ENCODE data around the gene CAPZB.

CAPZB gene

GRCh38 chr1:19409477-19410341 is 75.6 kb downstream of the CAPZB start:
- no peak overlapping the region for H3K4me3 ChIP-seq (ENCODE audit: low read depth, low read length)

DNA sequence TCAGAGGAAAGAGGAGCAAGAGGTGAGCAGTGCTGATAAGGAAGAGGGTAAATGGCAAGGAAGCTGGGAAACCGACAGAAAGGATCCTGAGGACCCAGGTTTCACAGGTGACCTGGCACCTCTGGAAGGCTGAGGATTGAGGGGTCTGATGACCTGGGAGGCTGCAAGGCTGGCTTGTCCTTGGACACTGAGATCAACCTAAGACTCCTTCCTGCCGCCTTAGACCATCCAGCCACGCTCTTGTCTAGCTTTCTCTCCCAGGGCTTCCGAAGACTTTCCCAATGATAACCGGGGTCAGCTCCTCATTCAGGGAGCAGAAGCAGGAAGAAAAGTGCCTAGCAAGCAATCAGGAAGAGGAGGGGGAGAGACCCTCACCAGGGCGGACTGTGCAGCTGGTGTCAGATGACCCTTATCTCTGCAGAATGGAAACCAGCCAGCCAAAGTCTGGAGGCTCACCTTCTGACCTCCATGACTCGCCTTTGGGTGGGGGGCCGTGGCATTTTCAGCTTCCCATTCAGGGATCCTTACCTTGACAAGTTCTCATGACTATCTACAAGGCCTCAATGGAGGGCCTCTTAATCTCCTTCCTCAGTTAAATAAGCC is 77.7 kb downstream of the CAPZB start:
- no peak overlapping the region for H3K4me3 ChIP-seq (ENCODE audit: low read depth, low read length)

- H3K4me3 ChIP-seq (ENCODE audit: low read depth, low read length) = no peak overlapping the region
Observed at GRCh38 chr1:19406680-19407079, 78.7 kb downstream of the CAPZB start.

- H3K4me3 ChIP-seq (ENCODE audit: low read depth, low read length) = no peak overlapping the region
Observed at GRCh38 chr1:19405761-19406487, 79.4 kb downstream of the CAPZB start.

GRCh38 chr1:19405195-19405760 is 80.1 kb downstream of the CAPZB start:
- H3K4me3 ChIP-seq (ENCODE audit: low read depth, low read length) = no peak overlapping the region

GRCh38 chr1:19404748-19405147 is 80.6 kb downstream of the CAPZB start:
- H3K4me3 ChIP-seq (ENCODE audit: low read depth, low read length) = no peak overlapping the region

DNA sequence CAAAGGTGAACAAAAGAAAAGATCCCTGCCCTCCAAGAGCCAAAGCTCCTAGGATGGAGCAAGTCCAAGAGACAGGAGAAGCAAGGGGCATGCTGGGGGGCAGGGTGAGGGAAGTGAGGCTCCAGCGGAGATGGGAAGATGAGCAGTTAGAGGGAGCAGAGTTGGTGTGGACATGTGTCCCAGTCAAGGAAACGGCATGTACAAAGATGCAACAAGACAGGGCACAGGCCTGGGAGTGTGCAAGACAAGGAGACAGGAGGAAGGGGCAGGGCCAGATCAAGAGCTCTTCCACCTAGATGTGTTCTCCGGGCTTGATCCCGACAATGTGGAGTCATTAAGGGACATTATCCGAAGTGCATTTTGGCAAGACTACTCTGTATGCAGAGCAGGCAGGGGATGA is 82.1 kb downstream of the CAPZB start:
- no peak overlapping the region for H3K4me3 ChIP-seq (ENCODE audit: low read depth, low read length)

GRCh38 chr1:19402031-19402813 is 83.1 kb downstream of the CAPZB start:
- no peak overlapping the region for H3K4me3 ChIP-seq (ENCODE audit: low read depth, low read length)

DNA sequence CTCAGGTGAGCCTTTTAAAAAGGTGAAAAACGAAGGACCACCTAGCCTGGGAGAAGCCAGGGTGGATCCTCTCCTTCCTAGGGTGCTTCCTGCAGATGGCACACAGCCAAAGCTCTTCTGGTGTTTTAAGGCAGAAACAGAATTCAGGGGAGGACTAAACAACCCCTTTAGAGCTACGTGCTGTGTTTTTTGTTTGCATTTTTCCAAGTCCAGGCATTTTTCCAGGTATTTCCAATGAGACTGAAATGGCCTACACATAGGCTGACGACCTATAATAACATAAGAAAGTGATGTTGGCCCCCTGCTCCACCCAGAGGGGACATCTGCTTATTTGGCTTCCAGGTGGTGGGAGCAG is 83.8 kb downstream of the CAPZB start:
- no peak overlapping the region for H3K4me3 ChIP-seq (ENCODE audit: low read depth, low read length)

DNA sequence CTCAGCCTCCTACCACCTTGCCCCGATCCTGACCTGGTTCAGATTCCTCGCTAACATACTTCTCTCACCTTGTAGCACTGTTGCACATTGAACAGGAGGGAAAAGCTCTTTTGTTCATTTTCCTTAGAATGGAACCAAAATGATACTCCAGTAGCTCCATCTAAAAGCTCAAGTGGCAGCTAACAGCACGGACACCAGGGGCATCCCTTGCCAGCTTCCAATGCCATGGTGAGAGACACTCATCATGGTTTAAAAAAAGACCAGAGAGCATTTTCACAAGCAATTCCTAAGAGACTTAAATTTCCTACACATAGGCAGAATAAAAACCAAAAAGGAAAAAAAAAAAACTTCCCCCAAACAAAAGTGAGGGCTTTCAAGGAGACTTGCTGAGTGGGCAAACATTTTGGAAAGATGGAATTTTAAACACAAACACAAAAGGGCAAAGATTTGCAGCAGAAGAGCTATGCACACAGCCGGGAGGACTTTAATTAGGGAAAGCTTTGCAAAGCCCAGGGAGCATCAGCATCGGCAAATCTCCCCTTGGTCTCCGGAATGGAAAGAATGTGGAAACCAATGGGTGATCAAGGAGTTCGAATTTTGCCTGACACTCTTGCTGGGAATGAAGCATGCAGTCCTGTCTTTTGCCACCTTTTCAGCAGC is 84.3 kb downstream of the CAPZB start:
- H3K4me3 ChIP-seq (ENCODE audit: low read depth, low read length) = no peak overlapping the region

GRCh38 chr1:19400192-19400611 is 85.1 kb downstream of the CAPZB start:
- H3K4me3 ChIP-seq (ENCODE audit: low read depth, low read length) = no peak overlapping the region

DNA sequence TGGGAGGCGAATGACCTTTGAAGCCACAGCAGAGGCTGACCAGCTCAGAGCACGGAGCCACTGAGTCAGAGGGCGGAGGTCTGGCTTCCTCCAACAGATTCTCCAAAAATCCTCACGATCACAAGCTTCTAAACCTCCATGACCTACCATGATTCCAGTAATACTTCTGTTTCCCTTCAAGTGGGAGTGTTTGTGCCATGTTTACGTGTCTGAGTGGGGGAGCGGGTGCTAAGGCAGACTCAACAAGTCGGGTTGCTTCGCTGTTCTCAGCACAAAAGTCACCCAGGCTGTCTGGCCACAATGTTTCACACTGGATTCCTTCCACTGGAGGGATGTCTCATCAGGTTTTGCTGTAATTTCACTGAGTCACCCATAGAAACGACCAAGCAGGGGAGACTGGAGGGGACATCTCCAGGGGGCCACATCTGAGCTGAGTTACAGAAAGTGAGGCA is 87.0 kb downstream of the CAPZB start:
- H3K4me3 ChIP-seq (ENCODE audit: low read depth, low read length) = no peak overlapping the region

- H3K4me3 ChIP-seq (ENCODE audit: low read depth, low read length) = no peak overlapping the region
Observed at GRCh38 chr1:19397217-19397945, 88.0 kb downstream of the CAPZB start.

- no peak overlapping the region for H3K4me3 ChIP-seq (ENCODE audit: low read depth, low read length)
Observed at GRCh38 chr1:19396280-19396679, 89.1 kb downstream of the CAPZB start.

- no peak overlapping the region for H3K4me3 ChIP-seq (ENCODE audit: low read depth, low read length)
Observed at GRCh38 chr1:19395678-19396192, 89.6 kb downstream of the CAPZB start.

DNA sequence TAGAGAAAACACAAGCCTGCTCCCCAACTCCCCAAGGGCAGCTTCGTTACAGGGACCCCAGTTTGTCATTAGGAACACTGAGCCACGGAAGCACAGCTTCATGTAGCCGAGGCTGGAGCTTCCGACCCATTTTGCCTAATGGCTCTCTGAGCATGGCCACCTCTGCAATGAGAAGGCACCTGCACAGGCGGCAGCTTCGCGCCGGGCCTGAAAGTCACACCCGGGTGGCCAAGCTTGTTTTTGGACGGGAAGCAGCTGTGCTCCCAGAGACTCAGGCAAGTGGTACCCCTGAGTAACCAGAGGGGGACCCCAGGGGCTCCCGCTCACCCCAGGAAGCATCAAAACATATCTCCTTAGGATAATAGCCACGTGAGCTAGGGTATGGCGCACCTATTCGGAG is 92.3 kb downstream of the CAPZB start:
- H3K4me3 ChIP-seq (ENCODE audit: low read depth, low read length) = no peak overlapping the region

DNA sequence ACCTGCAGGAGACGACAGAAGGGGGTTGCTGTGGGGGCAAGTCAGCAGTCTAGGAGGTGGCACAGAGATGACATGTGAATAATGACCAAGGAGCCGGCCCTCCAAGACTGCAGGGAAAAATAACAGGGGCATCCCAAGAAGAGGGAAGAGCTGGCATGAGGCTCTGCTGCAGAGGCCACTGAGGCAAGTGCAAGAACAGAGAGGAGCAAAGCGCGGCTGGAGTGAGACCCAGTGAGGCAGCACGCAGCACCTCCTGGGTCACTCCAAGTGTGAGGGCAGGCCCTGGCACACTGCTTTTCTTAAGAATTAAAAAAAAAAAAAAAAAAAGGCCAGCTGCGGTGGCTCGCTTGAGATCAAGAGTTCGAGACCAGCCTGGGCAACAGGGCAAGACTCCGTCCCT is 93.1 kb downstream of the CAPZB start:
- H3K4me3 ChIP-seq (ENCODE audit: low read depth, low read length) = no peak overlapping the region

DNA sequence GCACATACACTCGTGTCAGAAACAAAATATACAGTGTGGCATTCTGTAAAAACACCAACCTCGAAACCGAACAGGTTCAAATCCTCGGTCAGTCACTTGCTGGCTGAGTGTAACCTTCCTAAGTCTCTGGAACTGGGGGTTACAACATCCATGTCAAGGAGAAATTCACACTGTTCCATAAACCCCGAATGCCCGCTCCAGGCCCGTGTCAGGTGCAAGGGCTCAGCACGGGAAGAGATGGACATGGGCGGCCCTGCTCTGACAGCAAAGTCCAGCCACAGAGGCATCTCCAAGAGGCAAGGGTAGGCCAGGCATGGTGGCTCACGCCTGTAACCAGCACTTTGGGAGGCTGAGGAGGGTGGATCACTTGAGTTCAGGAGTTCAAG is 93.8 kb downstream of the CAPZB start:
- no peak overlapping the region for H3K4me3 ChIP-seq (ENCODE audit: low read depth, low read length)

GRCh38 chr1:19390901-19391595 is 94.3 kb downstream of the CAPZB start:
- H3K4me3 ChIP-seq (ENCODE audit: low read depth, low read length) = no peak overlapping the region
